Neural cell (in vitro differentiated cells): ENCODE results near the gene RBM20. TPM values are rescaled to one million over a fixed set of nuclear protein-coding genes. Genes with fewer than 3 reads are reported as not detected.

Source experiments
- H2AFZ ChIP-seq: fragments of 200-600, 300-800 bp; sonication (generic), shearing (Covaris generic); 2 replicates; pipeline ENCODE4 v1.6.0; 2014; ENCODE audit warnings: low read depth, mild to moderate bottlenecking, antibody characterized with exemption, low read length, moderate library complexity
- H3F3A ChIP-seq: fragments of 200-600 bp; shearing (Covaris generic); 2 replicates; pipeline ENCODE4 v1.6.1; 2016; ENCODE audit warnings: mild to moderate bottlenecking, moderate library complexity, mixed read lengths, antibody characterized with exemption, low read length; ENCODE audit not compliant: insufficient read depth, poor library complexity, severe bottlenecking
- H3K27ac ChIP-seq: fragments of 200-600, 300-800 bp; sonication (generic), shearing (Covaris generic); 2 replicates; pipeline ENCODE4 v1.5.1; 2014; ENCODE audit warnings: mild to moderate bottlenecking, low read length, moderate library complexity
- H3K27me3 ChIP-seq: fragments of 300-800, 200-600 bp; sonication (generic), shearing (Covaris generic); 2 replicates; pipeline ENCODE4 v1.6.0; 2014; ENCODE audit warnings: mild to moderate bottlenecking, low read depth, low read length, moderate library complexity; ENCODE audit not compliant: insufficient read depth
- H3K36me3 ChIP-seq: fragments of 300-800, 200-600 bp; sonication (generic), shearing (Covaris generic); 2 replicates; pipeline ENCODE4 v1.5.1; 2014; ENCODE audit warnings: mild to moderate bottlenecking, antibody characterized with exemption, low read length, moderate library complexity; ENCODE audit not compliant: insufficient read depth
- H3K4me2 ChIP-seq: fragments of 300-800, 200-600 bp; sonication (generic), shearing (Covaris generic); 2 replicates; pipeline ENCODE4 v1.6.0; 2014; ENCODE audit warnings: mild to moderate bottlenecking, low read length
- H3K4me3 ChIP-seq: fragments of 300-800, 200-600 bp; sonication (generic), shearing (Covaris generic); 2 replicates; pipeline ENCODE4 v1.5.1; 2014; ENCODE audit warnings: mild to moderate bottlenecking, low read length, moderate library complexity
- H3K79me2 ChIP-seq: fragments of 200-600 bp; shearing (Covaris generic); replicated peaks from 2 replicates; pipeline ENCODE4 v1.6.0; 2014; ENCODE audit warnings: mild to moderate bottlenecking, low read length, moderate library complexity; ENCODE audit not compliant: insufficient read depth
- H3K9ac ChIP-seq: fragments of 300-800, 200-600 bp; sonication (generic), shearing (Covaris generic); 2 replicates; pipeline ENCODE4 v1.6.1; 2016; ENCODE audit warnings: mild to moderate bottlenecking, low read length, mixed read lengths
- H3K9me2 ChIP-seq: fragments of 200-600 bp; shearing (Covaris generic); 2 replicates; pipeline ENCODE4 v1.6.1; 2016; ENCODE audit warnings: mild to moderate bottlenecking, low read length, mixed read lengths; ENCODE audit not compliant: insufficient read depth
- H3K9me3 ChIP-seq: fragments of 200-600, 300-800 bp; sonication (generic), shearing (Covaris generic); 2 replicates; pipeline ENCODE4 v1.6.1; 2016; ENCODE audit warnings: mild to moderate bottlenecking, mixed run types, low read length, moderate library complexity, mixed read lengths
- H4K20me1 ChIP-seq: fragments of 200-600 bp; shearing (Covaris generic); 2 replicates; pipeline ENCODE4 v1.6.1; 2016; ENCODE audit warnings: mild to moderate bottlenecking, mixed run types; ENCODE audit not compliant: insufficient read depth
- EP300 ChIP-seq: fragments of 450-650 bp; conservative IDR thresholded peaks from 2 replicates; pipeline ENCODE4 v1.6.1; 2014; ENCODE audit warnings: antibody characterized with exemption, mild to moderate bottlenecking, moderate library complexity; ENCODE audit not compliant: poor library complexity, severe bottlenecking
- EZH2 ChIP-seq: fragments of 200-600, 300-800 bp; shearing (Covaris generic), sonication (generic); IDR thresholded peaks from 2 replicates; pipeline ENCODE4 v1.6.1; 2014; ENCODE audit warnings: antibody characterized with exemption, low read length, borderline replicate concordance, mild to moderate bottlenecking; ENCODE audit not compliant: insufficient read depth, poor library complexity, severe bottlenecking
- MXI1 ChIP-seq: fragments of 450-650 bp; conservative IDR thresholded peaks from 2 replicates; pipeline ENCODE4 v1.6.1; 2014; ENCODE audit warnings: antibody characterized with exemption, mild to moderate bottlenecking; ENCODE audit not compliant: poor library complexity, severe bottlenecking
- POLR2AphosphoS5 ChIP-seq: IDR thresholded peaks from 2 replicates; pipeline ENCODE4 v1.6.1; 2012
- RAD21 ChIP-seq: fragments of 450-650 bp; conservative IDR thresholded peaks from 2 replicates; pipeline ENCODE4 v1.6.1; 2014; ENCODE audit warnings: antibody characterized with exemption, mild to moderate bottlenecking, moderate library complexity
- SMC3 ChIP-seq: fragments of 450-650 bp; conservative IDR thresholded peaks from 2 replicates; pipeline ENCODE4 v1.6.1; 2014; ENCODE audit warnings: antibody characterized with exemption, mild to moderate bottlenecking, moderate library complexity; ENCODE audit not compliant: poor library complexity
- TAF1 ChIP-seq: IDR thresholded peaks from 2 replicates; pipeline ENCODE4 v1.6.1; 2012; ENCODE audit warnings: low read depth
- polyA plus RNA-seq: library from polyadenylated mRNA; depleted of rRNA; stranded (reverse); fragments of >200 nt; gene quantifications from 2 replicates; pipeline ENCODE4 v1.2.3, GENCODE V29; 2014
- TF ChIP-seq, protein P1 (sequence below): IDR thresholded peaks from 2 replicates; pipeline ENCODE4 v1.6.1; 2012; ENCODE audit warnings: borderline replicate concordance
- TF ChIP-seq, protein P2 (sequence below): fragments of 450-650 bp; IDR thresholded peaks from 2 replicates; pipeline ENCODE4 v1.5.1; 2014; ENCODE audit warnings: antibody characterized with exemption, mild to moderate bottlenecking, moderate library complexity; ENCODE audit not compliant: poor library complexity, severe bottlenecking

The RBM20 gene
- polyA plus RNA-seq, 1 donor from 2014 or later = 0.07 TPM

DNA sequence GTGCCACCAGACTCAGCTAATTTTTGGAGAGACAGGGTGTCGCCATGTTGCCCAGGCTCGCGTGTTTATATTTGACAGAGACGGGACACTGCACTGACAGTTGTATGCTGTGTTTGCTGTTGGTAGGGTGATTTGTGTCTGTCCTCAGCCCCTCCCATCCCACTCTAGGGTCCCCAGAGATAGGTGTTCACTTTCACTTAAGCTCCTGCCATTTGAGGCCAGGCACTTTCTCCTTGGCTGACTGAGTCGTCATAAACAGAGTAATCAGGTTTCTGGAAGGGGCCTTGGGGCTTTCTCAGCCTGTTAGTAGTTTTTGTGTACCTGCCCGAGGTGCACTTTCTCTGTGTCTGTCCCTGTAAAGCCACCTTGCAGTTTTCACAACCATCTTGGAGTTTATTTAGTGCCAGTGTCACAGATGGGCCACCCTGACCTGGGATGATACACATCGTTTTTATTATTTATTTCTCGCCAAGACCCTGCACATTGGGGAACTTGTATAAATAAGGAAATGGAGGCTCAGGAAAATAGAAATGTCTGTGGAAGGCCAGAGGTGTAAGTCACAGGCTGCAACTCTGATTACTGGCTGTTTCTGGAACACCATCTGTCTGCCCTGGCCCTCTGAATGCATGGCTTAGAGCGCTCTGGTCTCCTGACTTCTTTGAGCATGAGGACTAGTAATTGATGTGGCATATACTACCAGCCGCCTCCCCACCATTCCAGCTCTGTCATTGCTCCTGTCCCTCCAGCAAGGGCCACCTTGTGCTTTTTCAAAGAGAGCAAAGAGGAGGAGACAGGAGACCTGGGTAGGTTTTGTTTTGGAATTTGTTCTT is 145.7 kb downstream of the RBM20 start:
- H3K36me3 ChIP-seq = no peaks in the 10 kb centered on the region
- H3K27me3 ChIP-seq = no peaks in the 10 kb centered on the region
- H3K79me2 ChIP-seq = no peaks in the 10 kb centered on the region
- H3K9me2 ChIP-seq = no peaks in the 10 kb centered on the region
- H2AFZ ChIP-seq = no peak overlapping the region
- H3K4me3 ChIP-seq = no peak overlapping the region
- no peaks in the 10 kb centered on the region for H3F3A ChIP-seq
- H3K27ac ChIP-seq = no peak overlapping the region
- H4K20me1 ChIP-seq = no peaks in the 10 kb centered on the region
- no peak overlapping the region for H3K9ac ChIP-seq
- TF ChIP-seq, protein P1, sequence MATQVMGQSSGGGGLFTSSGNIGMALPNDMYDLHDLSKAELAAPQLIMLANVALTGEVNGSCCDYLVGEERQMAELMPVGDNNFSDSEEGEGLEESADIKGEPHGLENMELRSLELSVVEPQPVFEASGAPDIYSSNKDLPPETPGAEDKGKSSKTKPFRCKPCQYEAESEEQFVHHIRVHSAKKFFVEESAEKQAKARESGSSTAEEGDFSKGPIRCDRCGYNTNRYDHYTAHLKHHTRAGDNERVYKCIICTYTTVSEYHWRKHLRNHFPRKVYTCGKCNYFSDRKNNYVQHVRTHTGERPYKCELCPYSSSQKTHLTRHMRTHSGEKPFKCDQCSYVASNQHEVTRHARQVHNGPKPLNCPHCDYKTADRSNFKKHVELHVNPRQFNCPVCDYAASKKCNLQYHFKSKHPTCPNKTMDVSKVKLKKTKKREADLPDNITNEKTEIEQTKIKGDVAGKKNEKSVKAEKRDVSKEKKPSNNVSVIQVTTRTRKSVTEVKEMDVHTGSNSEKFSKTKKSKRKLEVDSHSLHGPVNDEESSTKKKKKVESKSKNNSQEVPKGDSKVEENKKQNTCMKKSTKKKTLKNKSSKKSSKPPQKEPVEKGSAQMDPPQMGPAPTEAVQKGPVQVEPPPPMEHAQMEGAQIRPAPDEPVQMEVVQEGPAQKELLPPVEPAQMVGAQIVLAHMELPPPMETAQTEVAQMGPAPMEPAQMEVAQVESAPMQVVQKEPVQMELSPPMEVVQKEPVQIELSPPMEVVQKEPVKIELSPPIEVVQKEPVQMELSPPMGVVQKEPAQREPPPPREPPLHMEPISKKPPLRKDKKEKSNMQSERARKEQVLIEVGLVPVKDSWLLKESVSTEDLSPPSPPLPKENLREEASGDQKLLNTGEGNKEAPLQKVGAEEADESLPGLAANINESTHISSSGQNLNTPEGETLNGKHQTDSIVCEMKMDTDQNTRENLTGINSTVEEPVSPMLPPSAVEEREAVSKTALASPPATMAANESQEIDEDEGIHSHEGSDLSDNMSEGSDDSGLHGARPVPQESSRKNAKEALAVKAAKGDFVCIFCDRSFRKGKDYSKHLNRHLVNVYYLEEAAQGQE = no peak
- no peak for TF ChIP-seq RAD21
- no peak for TF ChIP-seq MXI1
- TF ChIP-seq POLR2AphosphoS5 = no peak
- no peak for TF ChIP-seq SMC3
- no peak for TF ChIP-seq EP300
- TF ChIP-seq TAF1 = no peak
- TF ChIP-seq, protein P2, sequence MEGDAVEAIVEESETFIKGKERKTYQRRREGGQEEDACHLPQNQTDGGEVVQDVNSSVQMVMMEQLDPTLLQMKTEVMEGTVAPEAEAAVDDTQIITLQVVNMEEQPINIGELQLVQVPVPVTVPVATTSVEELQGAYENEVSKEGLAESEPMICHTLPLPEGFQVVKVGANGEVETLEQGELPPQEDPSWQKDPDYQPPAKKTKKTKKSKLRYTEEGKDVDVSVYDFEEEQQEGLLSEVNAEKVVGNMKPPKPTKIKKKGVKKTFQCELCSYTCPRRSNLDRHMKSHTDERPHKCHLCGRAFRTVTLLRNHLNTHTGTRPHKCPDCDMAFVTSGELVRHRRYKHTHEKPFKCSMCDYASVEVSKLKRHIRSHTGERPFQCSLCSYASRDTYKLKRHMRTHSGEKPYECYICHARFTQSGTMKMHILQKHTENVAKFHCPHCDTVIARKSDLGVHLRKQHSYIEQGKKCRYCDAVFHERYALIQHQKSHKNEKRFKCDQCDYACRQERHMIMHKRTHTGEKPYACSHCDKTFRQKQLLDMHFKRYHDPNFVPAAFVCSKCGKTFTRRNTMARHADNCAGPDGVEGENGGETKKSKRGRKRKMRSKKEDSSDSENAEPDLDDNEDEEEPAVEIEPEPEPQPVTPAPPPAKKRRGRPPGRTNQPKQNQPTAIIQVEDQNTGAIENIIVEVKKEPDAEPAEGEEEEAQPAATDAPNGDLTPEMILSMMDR = no peak
- no peak for TF ChIP-seq EZH2
- no peaks in the 10 kb centered on the region for H3K9me3 ChIP-seq
- no peak overlapping the region for H3K4me2 ChIP-seq

DNA sequence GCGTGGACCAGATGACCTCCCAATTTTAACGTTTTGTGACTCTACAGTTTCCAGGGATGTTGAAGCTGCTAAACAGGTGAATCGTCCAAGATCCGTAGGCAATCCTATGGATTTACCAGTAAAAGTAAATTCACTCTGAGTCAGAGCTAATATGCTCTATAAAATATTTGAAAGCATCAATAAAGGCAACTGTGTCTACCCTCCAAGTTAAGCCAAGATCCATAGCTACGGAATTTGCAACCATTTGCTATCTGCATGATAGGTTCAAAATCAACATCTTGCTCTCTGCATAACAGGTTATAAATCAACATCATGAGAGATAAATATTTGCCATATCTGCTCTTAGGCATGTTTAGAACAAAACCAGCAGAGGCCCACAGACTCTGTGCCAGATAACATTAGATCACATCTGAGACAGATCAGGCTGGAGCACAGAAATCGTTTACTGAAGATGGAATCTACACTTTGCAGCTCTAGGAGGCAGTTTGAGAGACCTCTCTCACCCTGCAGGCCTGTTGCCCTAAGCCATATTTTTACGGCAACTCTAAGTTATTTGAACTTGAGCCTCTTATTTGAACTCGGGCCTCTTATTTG is 146.9 kb downstream of the RBM20 start:
- Histone ChIP-seq H3F3A (no peaks in the 10 kb centered on the region), H3K36me3 (no peaks in the 10 kb centered on the region), H4K20me1 (no peaks in the 10 kb centered on the region), H3K27me3 (no peaks in the 10 kb centered on the region), H3K9me2 (no peaks in the 10 kb centered on the region), H3K4me2 (no peak overlapping the region), H3K9me3 (no peaks in the 10 kb centered on the region), H3K9ac (no peak overlapping the region), H3K79me2 (no peaks in the 10 kb centered on the region), H2AFZ (no peak overlapping the region), H3K27ac (no peak overlapping the region), H3K4me3 (no peak overlapping the region)
- TF ChIP-seq RAD21 (no peak), SMC3 (no peak), POLR2AphosphoS5 (no peak), EP300 (no peak)
- TF ChIP-seq, protein P1 = no peak
